ENCODE measurements around the gene MTHFSD. TPM values are rescaled to one million over a fixed set of nuclear protein-coding genes. Genes with fewer than 3 reads are reported as not detected.

Gene MTHFSD
- total RNA-seq, 1 experiment from 2014 or later = 11.9 TPM

DNA sequence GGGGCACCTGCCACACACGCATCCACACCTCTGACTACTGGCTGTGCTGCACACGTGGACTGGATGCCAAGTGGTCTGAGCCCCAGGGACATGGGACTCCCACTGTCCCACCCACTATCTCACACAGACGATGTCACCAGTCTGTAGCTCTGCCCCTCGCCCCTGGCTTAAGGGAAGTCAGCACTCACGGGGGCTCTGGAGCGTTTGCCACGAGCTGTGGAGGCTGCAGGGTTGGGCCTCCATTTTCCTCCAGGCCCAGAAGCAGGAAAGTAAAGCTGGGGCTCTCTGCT, 22.6 kb downstream of the MTHFSD start:
- Histone ChIP-seq H3F3A (ENCODE audit: low read length, unreplicated experiment) (no peaks in the 10 kb centered on the region), H3K4me1 (ENCODE audit: insufficient read depth, low read length) (no peaks in the 10 kb centered on the region), H3K4me3 (ENCODE audit: low read length) (no peak overlapping the region), H3K36me3 (ENCODE audit: low read depth, low read length) (no peaks in the 10 kb centered on the region), H3K27me3 (ENCODE audit: low read length) (no peaks in the 10 kb centered on the region), H3K4me2 (ENCODE audit: low read length) (no peak overlapping the region), H4K20me1 (ENCODE audit: low read length) (no peaks in the 10 kb centered on the region), H3K9ac (ENCODE audit: low read length) (no peak overlapping the region), H3K9me2 (replicated peaks; ENCODE audit: low read length) (no peaks in the 10 kb centered on the region), H2AFZ (ENCODE audit: low read length) (no peak overlapping the region), H3K79me2 (ENCODE audit: low read length) (no peaks in the 10 kb centered on the region), H3K9me3 (ENCODE audit: low read length) (no peaks in the 10 kb centered on the region), H3K27ac (ENCODE audit: low read length) (no peak overlapping the region)
- BruUV-seq (replicated peaks) = no TSS peak
- TF ChIP-seq, protein P1, sequence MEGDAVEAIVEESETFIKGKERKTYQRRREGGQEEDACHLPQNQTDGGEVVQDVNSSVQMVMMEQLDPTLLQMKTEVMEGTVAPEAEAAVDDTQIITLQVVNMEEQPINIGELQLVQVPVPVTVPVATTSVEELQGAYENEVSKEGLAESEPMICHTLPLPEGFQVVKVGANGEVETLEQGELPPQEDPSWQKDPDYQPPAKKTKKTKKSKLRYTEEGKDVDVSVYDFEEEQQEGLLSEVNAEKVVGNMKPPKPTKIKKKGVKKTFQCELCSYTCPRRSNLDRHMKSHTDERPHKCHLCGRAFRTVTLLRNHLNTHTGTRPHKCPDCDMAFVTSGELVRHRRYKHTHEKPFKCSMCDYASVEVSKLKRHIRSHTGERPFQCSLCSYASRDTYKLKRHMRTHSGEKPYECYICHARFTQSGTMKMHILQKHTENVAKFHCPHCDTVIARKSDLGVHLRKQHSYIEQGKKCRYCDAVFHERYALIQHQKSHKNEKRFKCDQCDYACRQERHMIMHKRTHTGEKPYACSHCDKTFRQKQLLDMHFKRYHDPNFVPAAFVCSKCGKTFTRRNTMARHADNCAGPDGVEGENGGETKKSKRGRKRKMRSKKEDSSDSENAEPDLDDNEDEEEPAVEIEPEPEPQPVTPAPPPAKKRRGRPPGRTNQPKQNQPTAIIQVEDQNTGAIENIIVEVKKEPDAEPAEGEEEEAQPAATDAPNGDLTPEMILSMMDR (conservative IDR thresholded peaks at IDR 0.05; ENCODE audit: low read depth, low read length) = no peak
- no peak for TF ChIP-seq EZH2phosphoT487 (IDR thresholded peaks at IDR 0.05; ENCODE audit: borderline replicate concordance, low read length)
- TF ChIP-seq EZH2 (IDR thresholded peaks at IDR 0.05; ENCODE audit: low read length, unreplicated experiment) = no peak
- ATAC-seq (no peak), DNase-seq (no peak)
- ChIA-PET POLR2A (ENCODE audit: unreplicated experiment) (no interaction called here), CTCF (no interaction called here)
- intact Hi-C loops (cut with micrococcal nuclease) = no loop called here

DNA sequence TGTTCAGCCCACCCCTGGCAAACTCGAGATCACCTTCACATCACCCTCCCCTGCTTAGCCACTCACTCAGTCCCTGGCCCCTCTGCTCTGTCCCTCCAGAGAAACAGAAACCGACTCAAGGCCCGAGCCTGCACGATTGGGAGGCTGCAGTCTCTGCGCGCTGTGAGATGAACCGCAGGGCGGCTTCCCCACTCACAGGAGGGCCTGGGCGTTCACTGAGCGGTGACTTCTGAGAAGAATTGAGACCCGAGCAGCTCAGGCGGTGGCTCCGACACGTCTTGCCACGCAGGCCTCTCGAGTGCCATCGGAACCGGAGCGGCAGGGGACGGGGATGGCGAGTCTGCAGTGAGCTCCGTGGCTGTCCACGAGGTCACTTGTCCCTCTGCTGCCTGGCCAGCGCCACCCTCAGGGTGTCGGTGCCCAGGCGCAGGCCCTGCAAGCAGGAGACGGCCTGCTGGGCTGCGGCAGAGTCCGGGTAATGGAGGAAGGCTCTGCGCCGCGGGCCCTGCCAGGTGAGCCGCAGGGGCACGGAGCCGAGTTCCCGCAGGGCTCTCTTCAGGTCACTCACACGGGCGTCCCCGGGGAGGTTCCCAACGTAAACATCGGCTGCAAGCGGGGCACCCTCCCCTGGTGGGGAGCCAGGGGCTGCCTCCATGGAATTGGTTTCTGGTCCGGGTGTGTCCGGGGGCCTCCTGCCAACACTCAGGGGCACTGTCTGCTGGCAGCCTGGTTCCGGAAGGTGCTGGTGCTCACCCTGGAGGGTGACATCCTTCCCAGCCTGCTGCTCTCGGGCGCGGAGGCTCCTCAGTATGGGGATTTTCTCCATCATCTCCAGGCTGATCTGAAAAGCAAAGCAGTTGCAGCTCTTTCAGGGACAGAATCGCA, 23.2 kb downstream of the MTHFSD start:
- Histone ChIP-seq H3K79me2 (ENCODE audit: low read length) (no peaks in the 10 kb centered on the region), H3K9me3 (ENCODE audit: low read length) (no peaks in the 10 kb centered on the region), H4K20me1 (ENCODE audit: low read length) (no peaks in the 10 kb centered on the region), H3K9ac (ENCODE audit: low read length) (no peak overlapping the region), H3K9me2 (replicated peaks; ENCODE audit: low read length) (no peaks in the 10 kb centered on the region), H3K27me3 (ENCODE audit: low read length) (no peaks in the 10 kb centered on the region), H3K27ac (ENCODE audit: low read length) (no peak overlapping the region), H3F3A (ENCODE audit: low read length, unreplicated experiment) (no peaks in the 10 kb centered on the region), H3K4me1 (ENCODE audit: insufficient read depth, low read length) (no peaks in the 10 kb centered on the region), H3K36me3 (ENCODE audit: low read depth, low read length) (no peaks in the 10 kb centered on the region), H3K4me3 (ENCODE audit: low read length) (no peak overlapping the region), H3K4me2 (ENCODE audit: low read length) (no peak overlapping the region), H2AFZ (ENCODE audit: low read length) (no peak overlapping the region)
- DNase-seq = no peak
- TF ChIP-seq EZH2 (IDR thresholded peaks at IDR 0.05; ENCODE audit: low read length, unreplicated experiment) = no peak
- TF ChIP-seq, protein P1 (conservative IDR thresholded peaks at IDR 0.05; ENCODE audit: low read depth, low read length) = no peak
- TF ChIP-seq EZH2phosphoT487 (IDR thresholded peaks at IDR 0.05; ENCODE audit: borderline replicate concordance, low read length) = no peak
- ChIA-PET POLR2A (ENCODE audit: unreplicated experiment) (no interaction called here), CTCF (no interaction called here)
- intact Hi-C loops (cut with micrococcal nuclease) = no loop called here
- no TSS peak for BruUV-seq (replicated peaks)
- ATAC-seq = no peak

DNA sequence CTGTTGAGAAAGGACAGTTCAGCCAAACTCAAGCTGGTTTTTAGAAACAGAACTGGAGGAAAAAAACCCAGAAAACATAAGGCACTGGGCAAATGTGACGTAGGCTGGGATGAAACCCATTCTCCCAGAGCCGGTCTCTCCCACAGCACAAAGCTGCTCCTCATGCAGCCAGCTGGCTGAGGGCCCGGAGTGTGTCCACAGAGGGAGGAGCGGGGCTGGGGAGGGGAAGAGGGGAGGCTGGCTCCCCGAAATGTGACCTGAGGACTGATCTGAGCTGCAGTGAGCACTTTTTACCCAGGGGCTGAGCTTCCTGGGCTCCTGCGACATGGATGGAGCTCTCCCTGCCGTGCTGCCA, 23.9 kb downstream of the MTHFSD start:
- H3K9me3 ChIP-seq (ENCODE audit: low read length) = no peaks in the 10 kb centered on the region
- H2AFZ ChIP-seq (ENCODE audit: low read length) = no peak overlapping the region
- H3K9ac ChIP-seq (ENCODE audit: low read length) = no peak overlapping the region
- no peaks in the 10 kb centered on the region for H3K79me2 ChIP-seq (ENCODE audit: low read length)
- CTCF ChIA-PET = no interaction called here
- intact Hi-C loops (cut with micrococcal nuclease) = no loop called here
- DNase-seq = no peak
- no peaks in the 10 kb centered on the region for H3K27me3 ChIP-seq (ENCODE audit: low read length)
- H3K36me3 ChIP-seq (ENCODE audit: low read depth, low read length) = no peaks in the 10 kb centered on the region
- H3K27ac ChIP-seq (ENCODE audit: low read length) = no peak overlapping the region
- no peaks in the 10 kb centered on the region for H4K20me1 ChIP-seq (ENCODE audit: low read length)
- no peaks in the 10 kb centered on the region for H3K9me2 ChIP-seq (replicated peaks; ENCODE audit: low read length)
- no peaks in the 10 kb centered on the region for H3K4me1 ChIP-seq (ENCODE audit: insufficient read depth, low read length)
- no peak overlapping the region for H3K4me2 ChIP-seq (ENCODE audit: low read length)
- no peak overlapping the region for H3K4me3 ChIP-seq (ENCODE audit: low read length)
- POLR2A ChIA-PET (ENCODE audit: unreplicated experiment) = no interaction called here
- ATAC-seq = no peak
- no TSS peak for BruUV-seq (replicated peaks)
- no peaks in the 10 kb centered on the region for H3F3A ChIP-seq (ENCODE audit: low read length, unreplicated experiment)
- TF ChIP-seq EZH2 (IDR thresholded peaks at IDR 0.05; ENCODE audit: low read length, unreplicated experiment) = no peak
